Muscle of leg (tissue), 11 donors: Measurements from ENCODE around the gene BFSP2. TPM values are rescaled to one million over a fixed set of nuclear protein-coding genes. Genes with fewer than 3 reads are reported as not detected.

Experiments
- DNase-seq: peaks from one replicate; pipeline ENCODE4 v3.0.0; 2013
- H3K27ac ChIP-seq: one replicate; pipeline ENCODE4 v1.5.1; 2013; ENCODE audit warnings: mild to moderate bottlenecking, low read length, control low read depth
- H3K27me3 ChIP-seq: one replicate; pipeline ENCODE4 v1.6.1; 2013; ENCODE audit warnings: low read length; ENCODE audit not compliant: control insufficient read depth, insufficient read depth
- H3K36me3 ChIP-seq: one replicate; pipeline ENCODE4 v1.6.1; 2013; ENCODE audit warnings: low read length; ENCODE audit not compliant: control insufficient read depth, insufficient read depth
- H3K4me1 ChIP-seq: one replicate; pipeline ENCODE4 v1.6.1; 2013; ENCODE audit warnings: low read length; ENCODE audit not compliant: control insufficient read depth, insufficient read depth
- H3K4me3 ChIP-seq: one replicate; pipeline ENCODE4 v1.5.1; 2013; ENCODE audit warnings: low read length, control low read depth
- H3K9me3 ChIP-seq: replicated peaks from 2 replicates; pipeline ENCODE4 v1.6.1; 2013; ENCODE audit warnings: low read depth, low read length; ENCODE audit not compliant: control insufficient read depth
- WGBS: methylation state at CpG from one replicate; pipeline ENCODE4 v1.1.5; 2013; ENCODE audit warnings: missing lambda C conversion rate; ENCODE audit not compliant: insufficient coverage; 5-methylcytosine and 5-hydroxymethylcytosine counted together
- polyA plus RNA-seq, 8 donors: library from polyadenylated mRNA; unstranded; fragments of 120-200 nt; gene quantifications; one replicate each; pipeline versions ENCODE4 v1.2.1 to v1.2.3, GENCODE V29; 2013; ENCODE audit warnings: inconsistent platforms in 1 of 8, low replicate concordance in 1 of 8; ENCODE audit not compliant: insufficient read length in 8 of 8, insufficient read depth in 1 of 8
- total RNA-seq: library from RNA; stranded (reverse); fragments of 120-200 nt; gene quantifications from one replicate; pipeline ENCODE4 v1.2.4, GENCODE V29; 2013

BFSP2 gene
- total and polyA plus RNA-seq, 9 donors, result not detected

DNA sequence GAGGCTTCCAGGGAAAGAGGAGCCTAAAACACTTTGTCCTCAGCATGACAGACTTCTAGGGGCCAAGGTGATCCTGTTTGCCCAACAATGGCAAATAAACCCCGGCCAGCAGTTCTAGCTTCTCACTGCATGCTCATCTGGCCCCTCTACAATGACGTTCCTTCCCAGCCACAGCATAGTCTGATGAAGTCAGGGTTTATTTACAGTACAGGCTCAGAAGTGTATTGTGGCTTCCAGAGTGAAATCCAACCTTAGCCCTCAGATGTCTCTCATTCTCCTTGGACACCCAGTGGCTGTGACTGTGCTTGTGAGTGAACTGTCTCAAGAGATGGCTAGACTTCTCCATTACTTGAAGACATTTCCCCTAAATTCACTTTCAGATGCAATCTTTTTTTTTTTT, 40.8 kb downstream of the BFSP2 start:
- Histone ChIP-seq H3K4me1 (peaks cover 5% of the 10 kb centered on the region), H3K36me3 (no peaks in the 10 kb centered on the region), H3K27me3 (no peaks in the 10 kb centered on the region), H3K4me3 (no peak overlapping the region), H3K27ac (peak overlapping the region; percentile 49), H3K9me3 (no peaks in the 10 kb centered on the region)
- no CpG with 5 or more reads among the region's 2 CpGs for WGBS
- DNase-seq, result peak; percentile 54

DNA sequence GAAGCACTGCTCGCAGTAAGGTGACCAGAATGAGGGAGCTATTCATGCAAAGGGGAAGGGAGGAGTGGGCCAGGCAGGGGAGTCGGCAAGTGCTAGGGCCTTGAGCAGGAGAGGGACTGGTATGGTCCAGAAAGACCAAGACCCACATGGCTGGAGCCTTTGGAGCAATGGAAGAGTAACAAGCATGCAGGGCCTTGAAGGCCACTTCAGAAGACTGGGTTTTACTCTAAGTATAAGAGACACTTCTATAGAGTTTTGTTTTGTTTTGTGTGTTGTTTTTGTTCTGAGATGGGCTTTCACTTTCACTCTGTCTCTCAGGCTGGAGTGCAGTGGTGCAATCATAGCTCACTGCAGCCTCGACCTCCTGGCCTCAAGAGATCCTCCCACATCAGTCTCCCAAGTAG, 42.0 kb downstream of the BFSP2 start:
- 62% methylated on average over 2 of the region's 3 CpGs for WGBS
- DNase-seq, result no peak

DNA sequence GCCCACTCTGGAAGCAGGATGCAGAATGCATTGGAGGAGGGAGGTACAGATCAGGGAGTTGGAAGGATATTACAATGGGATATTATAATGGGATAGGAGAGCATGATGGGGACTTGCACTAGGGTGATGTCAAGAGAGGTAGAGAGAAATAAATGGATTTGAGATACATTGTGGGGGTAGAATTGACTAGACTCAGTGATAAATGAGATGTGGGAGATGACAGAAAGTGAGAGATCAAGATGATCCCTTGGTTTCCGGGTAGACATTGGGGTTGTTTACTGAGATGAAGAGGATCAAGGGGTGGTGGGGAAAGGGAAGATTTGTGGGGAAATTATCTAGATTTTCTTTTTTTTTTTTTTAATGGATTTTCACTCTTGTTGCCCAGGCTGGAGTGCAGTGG, 42.7 kb downstream of the BFSP2 start:
- Histone ChIP-seq H3K9me3 (no peaks in the 10 kb centered on the region), H3K4me1 (peaks cover 5% of the 10 kb centered on the region), H3K36me3 (no peaks in the 10 kb centered on the region), H3K27me3 (no peaks in the 10 kb centered on the region), H3K4me3 (no peak overlapping the region), H3K27ac (no peak overlapping the region)
- 86% methylated on average over 1 of the region's 1 CpG for WGBS
- no peak for DNase-seq

More for the DNA sequence above, 42.0 kb downstream of the BFSP2 start:
- Histone ChIP-seq H3K27ac (no peak overlapping the region), H3K36me3 (no peaks in the 10 kb centered on the region), H3K4me3 (no peak overlapping the region), H3K27me3 (no peaks in the 10 kb centered on the region), H3K4me1 (peaks cover 5% of the 10 kb centered on the region), H3K9me3 (no peaks in the 10 kb centered on the region)

DNA sequence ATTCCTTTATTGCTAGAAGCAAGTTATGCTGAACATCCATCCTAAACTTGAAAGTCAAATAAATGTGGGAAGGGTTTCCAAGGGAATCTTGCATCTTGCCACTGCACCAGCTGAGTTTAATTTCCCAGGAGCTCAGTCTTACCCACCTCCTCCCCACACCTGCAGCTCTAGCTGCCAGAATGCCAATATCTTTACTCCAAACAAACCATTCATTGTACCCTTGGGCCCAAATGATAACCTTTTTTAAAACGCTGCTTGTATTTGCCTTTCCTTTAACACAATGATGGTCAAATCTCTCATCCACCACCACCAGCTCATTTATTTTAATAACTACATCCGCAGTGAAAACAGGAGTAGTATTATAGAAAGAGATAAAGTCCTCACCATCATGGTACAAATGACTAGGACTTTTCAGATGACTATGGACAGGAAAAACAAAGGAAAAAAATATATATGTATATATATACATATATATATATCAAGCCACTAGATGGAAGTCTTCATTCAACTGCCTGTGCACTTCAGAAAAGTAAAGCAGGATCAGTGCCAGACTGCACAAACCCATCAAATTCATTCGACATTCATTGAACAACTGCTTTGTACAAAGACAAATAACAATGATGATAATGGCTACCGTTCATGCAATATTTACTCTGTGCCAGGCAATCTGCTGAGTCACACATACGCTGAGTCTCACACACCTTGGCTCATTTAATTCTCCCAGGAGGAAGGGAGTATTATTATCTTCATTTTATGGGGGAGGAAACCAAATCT, 44.0 kb downstream of the BFSP2 start:
- no CpG with 5 or more reads among the region's 5 CpGs for WGBS
- H3K9me3 ChIP-seq, result no peaks in the 10 kb centered on the region
- no peak overlapping the region for H3K27ac ChIP-seq
- peak; percentile 63 for DNase-seq
- no peak overlapping the region for H3K4me3 ChIP-seq
- peaks cover 5% of the 10 kb centered on the region for H3K4me1 ChIP-seq
- no peaks in the 10 kb centered on the region for H3K27me3 ChIP-seq
- no peaks in the 10 kb centered on the region for H3K36me3 ChIP-seq

DNA sequence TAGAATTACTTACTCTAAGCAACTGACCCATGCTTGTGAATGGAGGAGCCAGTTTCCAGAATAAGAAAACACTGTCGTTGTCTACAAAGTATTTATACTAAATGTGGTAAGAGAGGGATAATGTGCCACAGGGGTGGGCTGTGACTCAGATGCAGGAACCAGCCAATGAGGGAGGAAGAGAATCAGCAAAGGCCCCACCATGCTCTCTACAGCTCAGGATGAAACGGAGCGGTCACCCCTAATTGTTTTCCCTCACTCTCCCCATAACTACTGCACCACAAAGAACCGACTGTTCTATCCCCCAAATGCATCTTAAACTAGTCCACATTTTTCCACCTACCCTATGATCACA, 44.5 kb downstream of the BFSP2 start:
- Histone ChIP-seq H3K9me3 (no peaks in the 10 kb centered on the region), H3K4me1 (peaks cover 5% of the 10 kb centered on the region), H3K36me3 (no peaks in the 10 kb centered on the region), H3K4me3 (no peak overlapping the region), H3K27me3 (no peaks in the 10 kb centered on the region), H3K27ac (no peak overlapping the region)
- 74% methylated on average over 4 of the region's 4 CpGs for WGBS
- no peak for DNase-seq

DNA sequence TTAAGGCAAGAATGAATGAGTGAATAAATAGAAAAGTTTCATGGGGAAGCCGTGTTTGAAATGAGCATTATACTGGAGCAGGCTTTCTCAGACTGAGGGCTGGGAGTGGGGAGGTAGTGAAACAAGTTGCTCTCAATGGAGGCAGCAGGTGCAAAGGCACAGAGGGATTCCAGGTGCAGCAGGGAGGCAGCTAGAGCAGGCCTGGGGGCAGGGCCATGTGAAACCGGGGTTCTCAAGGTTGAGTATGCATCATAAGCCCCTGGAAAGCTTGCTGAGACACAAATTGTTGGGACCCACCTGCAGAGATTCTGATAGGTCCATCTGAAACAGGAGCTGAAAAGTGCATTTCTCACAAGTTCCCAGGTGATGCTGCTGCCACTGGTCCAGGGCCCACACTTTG, 45.3 kb downstream of the BFSP2 start:
- Histone ChIP-seq H3K4me3 (no peak overlapping the region), H3K27me3 (no peaks in the 10 kb centered on the region), H3K36me3 (no peaks in the 10 kb centered on the region), H3K4me1 (peaks cover 5% of the 10 kb centered on the region), H3K9me3 (no peaks in the 10 kb centered on the region), H3K27ac (no peak overlapping the region)
- 60% methylated on average over 2 of the region's 2 CpGs for WGBS
- no peak for DNase-seq

DNA sequence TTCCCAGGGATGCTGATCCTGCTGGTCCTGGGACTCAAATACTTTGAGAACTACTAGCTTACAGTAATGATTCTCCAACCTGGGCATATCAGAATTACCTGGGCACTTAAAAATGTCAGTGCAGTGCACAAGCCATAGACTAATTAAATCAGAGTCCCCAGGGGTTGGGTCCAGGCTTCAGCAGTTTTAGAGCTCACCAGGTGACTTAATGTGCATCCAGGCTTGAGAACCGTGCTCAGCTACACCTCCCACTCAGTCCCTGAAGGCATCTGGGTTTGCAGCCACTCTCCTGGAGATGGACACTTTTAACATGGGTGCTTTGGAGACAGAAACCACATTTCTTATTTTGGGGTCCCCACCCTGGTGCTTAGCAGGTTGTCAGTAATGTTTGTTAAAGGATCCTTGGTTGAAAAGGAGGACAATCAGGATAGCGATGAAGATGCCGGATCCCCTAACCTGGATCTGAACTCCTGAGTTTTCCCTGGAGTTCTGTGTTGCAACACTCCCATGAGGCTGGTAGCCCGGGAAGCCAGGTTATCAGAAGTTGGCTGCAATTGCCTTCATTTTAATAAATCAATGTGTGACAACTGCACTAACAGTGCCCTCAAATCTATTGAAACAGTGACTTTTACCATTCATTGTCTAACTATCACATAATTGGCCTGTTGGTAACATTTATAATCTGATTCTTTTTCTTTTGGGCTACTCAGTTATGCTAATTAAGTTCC, 48.1 kb downstream of the BFSP2 start:
- no peaks in the 10 kb centered on the region for H3K36me3 ChIP-seq
- H3K27ac ChIP-seq, result no peak overlapping the region
- H3K9me3 ChIP-seq, result no peaks in the 10 kb centered on the region
- WGBS, result 20% methylated on average over 1 of the region's 4 CpGs
- no peaks in the 10 kb centered on the region for H3K27me3 ChIP-seq
- H3K4me3 ChIP-seq, result no peak overlapping the region
- DNase-seq, result no peak
- H3K4me1 ChIP-seq, result no peaks in the 10 kb centered on the region

DNA sequence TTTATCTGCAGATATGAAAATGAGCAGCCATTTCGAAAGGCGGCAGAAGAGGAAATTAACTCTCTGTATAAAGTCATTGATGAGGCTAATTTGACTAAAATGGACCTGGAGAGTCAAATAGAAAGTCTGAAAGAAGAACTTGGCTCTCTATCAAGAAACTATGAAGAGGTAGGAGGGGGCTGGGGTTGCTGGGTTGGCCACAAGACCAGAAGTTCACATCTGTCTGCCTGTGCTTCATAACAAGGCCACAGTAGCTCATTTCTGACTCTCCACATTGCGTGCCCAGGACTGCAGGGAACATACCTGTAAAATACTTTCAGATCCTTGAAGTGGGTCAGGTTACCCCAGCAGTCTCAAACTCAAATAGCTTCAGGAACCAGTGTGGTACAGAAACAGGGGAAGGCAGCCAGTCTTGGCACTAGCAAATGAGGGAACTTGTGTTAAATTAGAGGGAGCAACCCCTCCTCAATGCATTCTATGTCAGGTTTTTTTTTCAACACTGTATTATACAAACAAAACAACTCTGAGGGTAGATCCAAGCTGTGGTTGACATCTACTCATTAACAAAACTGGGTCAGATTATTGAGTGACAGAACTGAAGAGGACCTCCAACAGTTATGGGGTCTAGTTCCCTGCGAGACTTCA, 48.7 kb downstream of the BFSP2 start:
- DNase-seq, result peak; percentile 35
- no peaks in the 10 kb centered on the region for H3K9me3 ChIP-seq
- H3K27me3 ChIP-seq, result no peaks in the 10 kb centered on the region
- H3K4me1 ChIP-seq, result no peaks in the 10 kb centered on the region
- H3K27ac ChIP-seq, result no peak overlapping the region
- WGBS, result 100% methylated on average over 1 of the region's 4 CpGs
- H3K36me3 ChIP-seq, result no peaks in the 10 kb centered on the region
- no peak overlapping the region for H3K4me3 ChIP-seq

DNA sequence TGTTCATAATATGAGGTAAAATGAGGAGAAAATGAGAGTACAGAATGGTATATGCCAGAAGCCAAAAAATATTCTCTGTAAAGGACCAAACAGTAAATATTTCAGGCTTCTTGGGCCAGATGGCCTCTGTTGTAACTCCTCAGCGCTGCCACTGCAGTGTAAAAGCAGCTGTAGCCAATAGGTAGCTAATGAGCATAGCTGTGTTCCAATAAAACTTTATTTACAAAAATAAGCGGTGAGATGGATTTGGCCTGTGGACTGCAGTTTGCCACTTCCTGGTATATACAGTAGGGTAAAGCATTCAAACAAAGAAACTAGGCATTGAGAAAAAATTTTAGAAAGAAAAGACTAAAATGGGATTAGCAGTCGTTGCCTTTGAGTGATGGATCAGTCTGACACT, 51.5 kb downstream of the BFSP2 start:
- Histone ChIP-seq H3K27ac (no peak overlapping the region), H3K27me3 (no peaks in the 10 kb centered on the region), H3K4me3 (no peak overlapping the region), H3K4me1 (no peaks in the 10 kb centered on the region), H3K9me3 (no peaks in the 10 kb centered on the region), H3K36me3 (no peaks in the 10 kb centered on the region)
- WGBS, result no CpG with 5 or more reads among the region's 3 CpGs
- no peak for DNase-seq

DNA sequence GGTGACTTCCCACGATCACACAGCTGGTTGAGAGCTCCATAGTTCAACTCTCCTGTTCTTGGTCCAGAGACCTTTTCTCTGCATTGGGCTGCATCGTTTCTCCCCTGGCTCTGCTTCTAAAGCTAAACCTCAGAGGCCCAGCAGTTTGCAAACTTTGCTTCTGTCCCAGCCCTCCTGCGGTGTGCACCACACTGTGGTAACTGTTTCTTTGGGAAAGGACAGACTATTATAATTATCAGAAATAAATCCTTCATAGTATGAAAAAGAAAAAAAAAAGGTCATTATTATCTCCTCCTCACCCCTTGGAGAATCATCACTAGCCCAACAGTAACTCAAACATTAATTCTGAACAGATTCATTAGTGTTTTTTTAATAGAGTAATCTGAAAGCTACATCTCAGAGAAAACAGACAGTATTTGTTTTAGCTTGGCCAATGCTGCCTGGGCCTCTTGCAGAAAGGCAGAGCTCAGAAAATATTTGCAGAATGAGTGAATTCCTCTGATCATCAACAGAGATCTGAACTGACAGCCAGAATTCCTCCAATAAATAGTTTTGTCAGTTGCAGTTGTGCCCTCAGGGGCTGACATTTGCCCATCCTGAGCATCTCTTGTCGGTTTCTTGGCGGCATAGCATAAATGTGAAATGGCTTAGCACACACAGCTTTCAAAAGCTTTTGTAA, 52.9 kb downstream of the BFSP2 start:
- H3K27ac ChIP-seq, result no peak overlapping the region
- H3K4me3 ChIP-seq, result no peak overlapping the region
- H3K4me1 ChIP-seq, result no peaks in the 10 kb centered on the region
- H3K36me3 ChIP-seq, result no peaks in the 10 kb centered on the region
- DNase-seq, result no peak
- H3K9me3 ChIP-seq, result no peaks in the 10 kb centered on the region
- 53% methylated on average over 2 of the region's 5 CpGs for WGBS
- no peaks in the 10 kb centered on the region for H3K27me3 ChIP-seq
